ENCODE results near the gene KCNT1.

KCNT1 gene

DNA sequence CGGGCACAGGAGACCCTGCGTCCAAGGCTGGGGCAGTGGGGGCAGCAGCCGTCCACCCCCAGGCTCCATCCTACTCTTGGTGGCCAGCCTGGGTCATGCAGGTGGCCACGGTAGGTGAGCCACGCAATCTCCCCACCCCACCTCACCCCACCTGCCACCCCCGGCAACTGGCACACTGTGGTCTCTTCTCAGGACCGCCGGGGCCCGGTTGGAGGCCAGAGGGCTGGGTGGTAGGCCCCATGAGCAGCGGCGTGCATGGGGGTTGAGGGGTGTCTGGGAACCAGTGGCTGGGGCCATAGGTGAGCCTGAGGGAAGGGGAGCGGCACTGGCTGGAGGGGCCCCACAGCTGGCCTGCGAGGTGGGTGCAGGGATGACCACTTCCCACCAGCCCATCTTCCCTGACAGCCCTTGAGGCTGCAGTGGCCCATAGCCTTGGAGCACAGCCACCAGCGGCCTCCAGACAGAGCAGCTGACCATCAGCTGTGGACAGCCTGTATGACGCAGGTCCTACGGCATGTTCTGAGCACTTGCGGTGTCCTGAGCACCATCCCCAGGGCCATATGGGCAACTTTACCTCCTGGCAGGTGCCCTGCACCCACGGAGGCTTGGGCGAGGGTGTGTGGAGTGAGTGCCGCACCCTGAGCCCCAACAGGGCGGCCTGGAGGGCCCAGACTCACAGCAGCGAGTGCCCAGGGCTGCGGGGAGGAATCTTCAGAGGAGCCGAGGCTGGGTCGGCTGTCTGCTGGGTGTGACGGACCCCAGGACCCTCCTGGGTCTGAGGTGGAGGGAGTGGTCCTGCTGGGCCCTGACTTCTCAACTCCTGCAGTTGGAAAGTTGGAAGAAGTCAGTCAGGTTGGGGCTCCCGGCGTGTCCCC, 47.4 kb downstream of the KCNT1 start:
- no peak for DNase-seq

DNA sequence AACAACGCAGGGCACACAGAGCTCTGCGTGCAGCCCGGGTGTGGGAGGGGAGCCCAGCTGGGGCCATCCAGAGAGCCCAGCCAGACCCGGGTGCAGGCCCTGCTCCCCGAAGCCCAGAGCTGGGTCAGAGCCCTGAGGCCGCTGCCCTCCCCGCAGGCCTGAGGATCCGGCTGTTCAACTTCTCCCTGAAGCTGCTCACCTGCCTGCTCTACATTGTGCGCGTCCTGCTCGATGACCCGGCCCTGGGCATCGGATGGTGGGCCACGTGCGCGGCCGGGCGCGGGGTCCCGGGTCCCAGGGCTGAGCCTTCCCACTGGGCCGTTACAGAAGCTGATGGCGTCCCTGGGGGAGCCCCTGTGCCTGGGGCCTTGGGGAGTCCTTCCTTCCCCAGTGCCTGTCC, 48.8 kb downstream of the KCNT1 start:
- DNase-seq: no peak

DNA sequence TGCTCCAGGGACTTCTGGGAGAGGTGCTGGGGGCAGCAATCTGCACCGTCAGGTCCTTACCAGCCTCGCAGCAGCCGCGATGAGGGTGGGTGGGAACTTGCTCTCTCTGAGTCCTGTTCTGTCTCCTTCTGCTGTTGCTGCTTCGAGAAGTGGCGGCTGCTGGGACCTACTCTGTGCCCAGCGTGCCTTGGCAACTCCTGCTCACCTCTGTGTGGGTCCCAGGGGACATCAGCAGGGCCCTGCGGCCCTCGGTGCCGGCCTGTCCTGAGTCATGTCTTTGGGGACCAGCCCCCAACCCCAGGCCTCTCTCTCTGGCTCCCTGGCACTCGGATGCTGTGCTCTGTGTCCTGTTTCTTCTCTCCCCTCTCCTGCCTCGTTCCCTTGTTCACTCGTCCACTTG, 49.5 kb downstream of the KCNT1 start:
- DNase-seq: no peak

DNA sequence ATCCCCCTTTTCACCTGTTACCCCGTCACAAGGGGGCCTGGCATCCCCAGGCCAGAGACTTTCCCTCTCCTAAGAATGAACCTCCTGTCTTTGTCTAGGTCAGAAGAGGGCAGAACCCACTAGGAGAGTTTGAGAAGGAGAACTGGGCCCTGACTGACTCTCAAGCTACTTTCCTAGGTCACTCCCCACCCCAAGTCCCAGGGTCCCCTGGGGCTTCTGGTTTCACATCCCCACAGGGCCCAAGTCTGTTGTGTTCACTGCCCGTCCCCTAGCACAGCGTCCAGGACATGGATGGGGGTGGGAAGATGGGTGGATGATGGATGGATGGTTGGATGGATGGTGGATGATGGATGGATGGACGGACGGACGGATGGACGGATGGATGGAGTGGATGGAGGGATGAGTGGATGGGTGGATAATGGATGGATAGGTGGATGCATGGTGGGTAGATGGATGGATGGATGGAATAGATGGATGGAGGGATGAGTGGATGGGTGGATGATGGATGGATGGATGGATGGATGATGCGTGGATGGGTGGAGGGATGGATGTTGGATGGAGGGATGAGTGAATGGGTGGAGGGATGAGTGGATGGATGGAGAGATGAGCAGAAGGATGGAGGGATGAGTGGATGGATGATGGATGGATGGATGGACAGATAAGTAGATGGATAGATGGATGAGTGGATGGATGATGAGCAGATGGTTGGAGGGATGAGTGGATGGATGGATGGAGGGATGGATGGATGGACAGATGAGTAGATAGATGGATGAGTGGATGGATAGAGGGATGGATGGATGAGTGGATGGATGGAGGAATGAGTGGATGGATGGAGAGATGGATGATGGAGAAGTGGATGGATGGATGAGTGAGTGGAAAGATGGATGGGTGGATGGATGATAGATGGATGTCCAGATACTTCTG, 50.6 kb downstream of the KCNT1 start:
- DNase-seq: no peak

DNA sequence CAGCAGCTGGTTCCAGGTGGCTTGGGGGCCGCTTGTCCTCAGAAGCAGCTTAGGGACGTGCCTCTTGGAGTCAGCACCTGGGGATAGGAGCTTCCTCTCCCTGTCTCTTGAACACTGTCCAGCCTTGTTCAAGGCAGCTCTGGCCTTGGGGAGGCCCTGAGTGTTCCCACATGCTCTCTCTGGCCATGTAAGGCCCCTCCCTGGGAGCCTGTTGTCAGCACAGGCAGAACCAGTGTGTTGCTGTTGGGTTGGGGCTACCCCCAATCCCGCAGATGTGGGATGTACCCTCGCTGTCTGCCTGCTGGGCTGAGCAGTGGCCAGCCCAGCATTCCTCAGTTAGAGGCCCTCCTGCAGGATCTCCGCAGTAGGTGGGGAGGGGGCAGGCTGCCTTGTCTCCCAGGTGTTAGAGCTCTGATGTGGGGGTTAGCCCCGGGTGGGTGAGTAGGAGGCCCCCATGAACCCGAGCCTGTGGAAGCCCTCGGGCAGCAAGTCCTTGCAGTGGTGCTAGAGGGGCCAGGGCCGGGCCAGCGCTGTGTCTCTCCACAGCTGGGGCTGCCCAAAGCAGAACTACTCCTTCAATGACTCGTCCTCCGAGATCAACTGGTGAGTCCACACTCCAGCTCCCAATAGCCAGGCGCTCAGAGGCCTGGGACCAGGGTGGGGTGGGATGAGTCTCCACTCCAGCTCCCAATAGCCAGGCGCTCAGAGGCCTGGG, 51.6 kb downstream of the KCNT1 start:
- no peak for DNase-seq

DNA sequence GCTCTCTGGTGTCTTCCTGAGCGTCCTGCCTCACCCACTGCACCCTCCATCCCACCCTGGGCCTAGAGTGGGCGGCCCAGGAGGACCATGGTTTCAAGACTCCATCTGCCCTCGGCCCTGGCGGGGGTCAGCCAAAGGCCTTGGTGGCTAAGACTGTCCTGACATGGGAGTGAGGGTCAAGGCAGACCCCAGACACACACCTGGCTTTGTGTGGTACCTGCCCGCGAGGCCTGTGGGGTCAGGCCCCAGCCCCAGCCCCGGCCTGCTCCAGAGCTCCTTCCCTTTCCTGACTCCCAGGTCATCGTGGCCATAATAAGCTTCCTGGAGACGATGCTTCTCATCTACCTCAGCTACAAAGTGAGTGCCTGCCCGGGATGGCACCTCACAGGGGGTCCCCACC, 54.6 kb downstream of the KCNT1 start:
- DNase-seq: no peak

DNA sequence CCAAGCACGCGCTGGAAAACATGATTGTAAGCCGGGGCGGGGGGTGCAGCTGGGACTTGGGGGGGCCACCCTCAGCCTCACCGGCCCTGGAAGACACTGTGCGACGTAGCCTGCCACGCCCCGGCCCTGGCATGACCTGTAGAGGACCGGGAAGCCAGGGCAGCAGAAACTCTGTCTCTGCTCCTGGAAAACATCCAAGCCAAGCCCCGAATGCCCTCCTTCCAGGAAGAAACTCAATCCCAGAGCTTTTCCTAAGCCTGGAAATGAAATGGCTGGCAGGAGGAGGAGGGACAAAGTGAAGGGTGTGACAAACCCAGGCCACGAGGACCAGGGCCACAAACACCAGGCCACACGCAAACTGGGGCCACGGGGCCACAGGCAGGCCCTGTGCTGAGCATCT, 55.4 kb downstream of the KCNT1 start:
- DNase-seq: no peak

DNA sequence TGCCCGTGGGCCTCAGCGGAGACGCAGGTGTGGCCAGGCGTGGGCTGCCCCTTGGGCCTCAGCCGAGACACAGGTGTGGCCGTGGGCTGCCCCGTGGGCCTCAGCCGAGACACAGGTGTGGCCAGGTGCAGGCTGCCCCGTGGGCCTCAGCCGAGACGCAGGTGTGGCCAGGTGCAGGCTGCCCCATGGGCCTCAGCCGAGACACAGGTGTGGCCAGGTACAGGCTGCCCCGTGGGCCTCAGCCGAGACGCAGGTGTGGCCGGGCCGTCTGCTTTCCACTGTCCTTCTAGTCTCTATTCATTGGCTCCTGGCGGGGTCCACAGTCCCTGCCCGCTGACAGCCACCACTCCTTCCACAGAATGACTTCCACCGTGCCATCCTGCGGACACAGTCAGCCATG, 56.1 kb downstream of the KCNT1 start:
- DNase-seq: no peak

DNA sequence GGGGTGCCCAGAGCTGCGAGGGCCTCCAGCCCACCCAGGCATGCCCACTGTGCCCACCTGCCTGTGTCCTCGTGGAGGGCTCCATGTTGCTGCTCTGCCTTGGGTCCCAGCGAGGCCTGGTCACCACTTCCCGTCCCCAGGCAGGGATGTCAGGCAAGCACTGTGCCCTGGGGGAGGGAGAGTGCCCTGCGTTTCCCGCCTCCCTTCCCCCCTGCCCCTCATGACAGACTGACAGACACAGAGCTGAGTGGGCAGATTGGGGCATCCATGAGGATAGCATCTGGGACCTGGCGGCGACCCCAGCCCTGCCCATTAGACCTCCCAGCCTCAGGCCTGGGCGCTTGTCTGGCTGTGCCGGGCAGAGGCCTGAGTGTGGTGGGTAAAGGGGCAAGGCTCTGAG, 56.9 kb downstream of the KCNT1 start:
- DNase-seq: no peak

DNA sequence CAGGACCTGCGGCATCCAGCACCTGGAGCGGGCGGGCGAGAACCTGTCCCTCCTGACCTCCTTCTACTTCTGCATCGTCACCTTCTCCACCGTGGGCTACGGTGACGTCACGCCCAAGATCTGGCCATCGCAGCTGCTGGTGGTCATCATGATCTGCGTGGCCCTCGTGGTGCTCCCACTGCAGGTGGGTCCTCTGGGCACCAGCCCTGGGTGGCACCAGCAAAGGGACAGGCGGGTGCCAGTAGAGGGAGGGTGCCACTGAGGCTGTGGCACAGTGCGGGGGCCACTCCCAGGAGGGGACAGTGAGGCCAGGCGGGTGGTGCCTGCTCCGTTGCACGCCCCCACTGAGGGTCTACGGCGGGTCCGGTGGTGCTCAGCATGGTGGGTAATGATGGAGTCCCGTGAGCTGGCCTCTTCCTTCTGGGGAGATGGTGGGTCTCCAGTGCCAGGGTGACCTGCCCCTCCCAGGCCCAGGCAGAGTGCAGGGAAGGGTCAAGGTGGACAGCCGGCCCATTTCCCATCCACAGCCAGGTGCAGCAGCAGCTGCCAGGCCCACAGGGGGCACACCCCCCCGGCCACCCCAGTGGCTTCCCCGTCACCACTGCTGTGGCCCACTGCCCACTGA, 57.8 kb downstream of the KCNT1 start:
- DNase-seq: no peak

DNA sequence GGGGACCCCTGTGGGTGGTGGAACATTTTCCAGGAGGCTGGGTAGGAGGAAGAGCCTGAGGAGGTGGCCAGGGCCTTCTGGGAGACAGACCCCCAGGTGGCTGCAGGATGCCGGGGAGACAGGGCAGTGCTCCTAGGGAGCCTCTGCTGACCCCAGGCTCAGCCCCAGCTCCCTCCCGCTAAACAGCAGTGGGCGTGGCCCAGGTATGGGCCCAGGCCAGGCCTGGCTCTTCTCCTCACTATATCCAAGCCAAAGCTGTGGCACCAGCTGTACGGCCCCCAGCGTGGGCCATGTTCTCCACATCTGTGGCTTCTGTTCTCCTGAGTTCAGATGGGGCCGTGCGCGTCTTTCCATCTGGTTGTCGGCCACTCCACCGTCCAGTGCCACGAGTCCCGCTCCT, 58.5 kb downstream of the KCNT1 start:
- DNase-seq: no peak

DNA sequence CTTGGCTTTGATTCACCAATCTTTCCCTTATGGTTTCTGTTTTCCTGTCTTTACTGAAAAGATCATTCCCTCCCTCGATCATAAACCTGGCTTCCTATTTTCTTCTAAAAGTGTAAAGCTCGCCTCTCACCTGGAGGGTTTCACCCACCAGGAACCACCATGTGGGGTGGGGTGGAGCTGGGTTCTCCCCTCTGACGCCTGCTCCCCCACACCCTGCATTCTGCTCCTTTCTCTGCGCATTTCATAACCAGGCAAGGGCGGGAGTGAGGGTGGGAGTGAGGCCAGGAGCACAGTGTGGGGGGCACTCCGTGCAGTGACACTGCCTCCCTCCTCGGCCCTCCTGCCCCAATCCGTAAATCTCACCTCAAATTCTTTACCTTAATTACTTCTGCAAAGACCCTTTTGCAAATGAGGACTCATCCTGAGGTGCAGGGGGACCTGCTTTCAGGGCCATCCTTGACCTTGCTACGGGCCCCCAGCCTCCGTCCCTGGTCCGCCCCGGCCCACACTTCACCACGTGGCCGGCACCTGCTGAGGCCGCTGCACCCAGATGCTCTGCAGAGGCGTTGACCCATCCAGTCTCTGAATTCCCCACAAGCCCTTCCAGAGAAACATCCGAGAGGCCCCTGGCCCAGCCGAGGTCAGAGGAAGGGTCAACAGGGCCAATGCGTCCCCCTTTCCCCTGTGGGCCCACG, 59.3 kb downstream of the KCNT1 start:
- DNase-seq: no peak

DNA sequence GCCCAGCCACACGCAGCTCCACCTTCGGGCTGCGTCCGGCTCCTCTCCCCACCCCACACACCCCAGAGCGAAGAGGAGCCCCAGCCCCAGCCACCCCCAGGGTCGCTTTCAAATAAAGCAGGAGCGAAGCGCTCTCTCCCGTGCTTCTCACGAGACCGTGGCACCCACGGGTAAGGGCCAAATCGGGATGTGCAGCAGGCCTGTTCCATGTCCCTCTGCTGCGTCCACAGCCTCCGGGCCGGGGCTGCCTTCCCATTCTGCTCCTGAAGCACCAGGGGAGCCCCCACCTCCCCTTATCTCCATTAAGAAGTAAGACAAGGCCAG, 59.8 kb downstream of the KCNT1 start:
- DNase-seq: no peak

DNA sequence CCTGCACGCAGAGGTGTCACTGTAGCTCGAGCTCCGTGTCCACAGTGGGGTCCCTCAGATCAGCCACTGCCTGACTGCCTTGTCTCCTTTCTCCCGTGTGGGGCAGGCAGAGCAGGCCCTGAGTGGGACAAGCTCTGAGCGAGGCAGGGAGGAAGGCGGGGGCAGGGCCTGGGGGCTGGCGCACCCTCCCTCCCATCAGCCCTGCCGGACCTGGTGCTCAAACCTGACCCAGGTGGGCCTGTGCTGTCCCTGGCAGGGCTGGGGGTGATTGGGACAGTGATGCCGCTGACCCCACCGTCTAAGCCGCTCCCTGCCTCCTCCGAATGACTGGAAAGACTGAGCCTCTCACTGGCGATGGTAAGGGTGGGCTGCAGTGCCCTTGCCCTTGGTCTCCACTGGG, 60.9 kb downstream of the KCNT1 start:
- DNase-seq: no peak

DNA sequence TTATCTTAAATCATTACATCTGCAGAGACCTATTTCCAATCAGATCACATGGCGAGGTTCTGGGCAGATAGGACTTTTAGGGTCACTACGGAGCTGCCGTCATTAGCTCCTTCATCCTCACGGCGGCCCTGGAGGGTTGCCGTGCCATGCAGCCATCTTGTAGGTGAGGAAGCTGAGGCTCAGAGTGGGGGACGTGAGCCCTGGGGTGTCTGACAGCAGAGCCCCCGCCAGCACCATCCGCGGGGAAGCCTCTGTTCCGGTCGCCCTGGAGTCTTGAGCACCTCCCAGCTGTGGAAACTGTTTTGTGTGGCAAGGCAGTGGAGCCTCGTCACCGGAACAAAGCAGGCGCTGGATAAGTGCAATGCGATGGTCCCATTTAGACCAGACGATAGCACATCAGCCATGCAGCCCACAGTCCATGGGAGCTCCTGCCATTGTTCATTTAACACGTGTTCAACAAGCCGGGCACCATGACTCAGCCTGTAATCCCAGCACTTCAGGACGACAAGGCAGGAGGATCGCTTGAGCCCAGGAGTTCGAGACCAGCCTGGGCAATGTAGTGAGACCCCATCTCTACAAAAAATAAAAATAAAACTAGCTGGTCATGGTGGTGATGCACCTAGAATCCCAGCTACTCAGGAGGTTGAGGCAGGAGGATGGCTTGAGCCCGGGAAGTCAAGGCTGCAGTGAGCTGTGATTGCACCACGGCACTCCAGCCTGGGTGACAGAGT, 61.9 kb downstream of the KCNT1 start:
- no peak for DNase-seq

DNA sequence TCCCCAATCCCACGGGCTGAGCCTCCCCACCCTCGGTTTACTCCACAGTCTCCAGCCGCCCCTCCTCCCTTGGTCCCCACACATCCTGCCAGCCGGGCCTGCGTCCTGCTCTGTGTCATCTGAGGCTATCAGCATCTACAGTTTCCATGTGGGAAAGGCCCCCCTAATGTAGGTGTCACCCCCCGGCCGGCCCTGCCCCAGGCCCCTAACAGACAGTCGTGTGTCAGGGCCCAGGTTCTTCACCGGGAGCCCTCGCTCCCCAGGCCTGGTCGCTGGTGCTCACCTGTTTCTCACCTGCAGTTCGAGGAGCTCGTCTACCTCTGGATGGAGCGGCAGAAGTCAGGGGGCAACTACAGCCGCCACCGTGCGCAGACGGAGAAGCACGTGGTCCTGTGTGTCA, 62.7 kb downstream of the KCNT1 start:
- DNase-seq: no peak

DNA sequence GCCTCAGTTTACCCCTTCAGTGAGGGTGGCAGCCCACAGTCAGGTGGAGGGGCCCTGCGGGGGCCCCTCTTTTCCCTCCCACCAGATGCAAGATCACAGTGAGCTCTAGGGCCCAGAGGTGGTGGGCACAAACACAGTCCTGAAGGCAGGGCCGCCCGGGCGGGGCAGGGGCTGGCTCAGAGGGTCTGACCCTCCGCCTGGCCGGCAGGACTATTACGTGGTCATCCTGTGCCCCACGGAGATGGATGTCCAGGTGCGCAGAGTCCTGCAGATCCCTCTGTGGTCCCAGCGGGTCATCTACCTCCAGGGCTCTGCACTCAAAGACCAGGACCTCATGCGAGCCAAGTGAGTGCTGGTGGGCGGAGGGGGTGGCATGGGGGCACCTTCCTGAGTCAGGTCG, 63.4 kb downstream of the KCNT1 start:
- no peak for DNase-seq

DNA sequence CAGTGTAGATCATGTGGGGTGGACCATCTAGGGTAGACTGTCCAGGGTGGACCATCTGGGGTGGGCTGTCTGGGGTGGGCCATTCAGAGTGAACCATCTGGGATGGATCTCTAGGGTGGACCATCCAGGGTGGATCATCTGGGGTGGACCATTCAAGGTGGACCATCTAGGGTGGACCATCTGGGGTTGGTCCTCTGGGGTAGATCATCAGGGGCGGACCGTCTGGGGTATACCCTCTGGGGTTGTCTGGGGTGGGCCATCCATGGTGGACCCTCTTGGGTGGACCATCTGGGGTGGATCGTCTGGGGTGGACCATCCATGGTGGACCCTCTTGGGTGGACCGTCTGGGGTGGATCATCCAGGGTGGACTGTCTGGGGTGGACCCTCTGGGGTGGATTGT, 64.3 kb downstream of the KCNT1 start:
- no peak for DNase-seq

DNA sequence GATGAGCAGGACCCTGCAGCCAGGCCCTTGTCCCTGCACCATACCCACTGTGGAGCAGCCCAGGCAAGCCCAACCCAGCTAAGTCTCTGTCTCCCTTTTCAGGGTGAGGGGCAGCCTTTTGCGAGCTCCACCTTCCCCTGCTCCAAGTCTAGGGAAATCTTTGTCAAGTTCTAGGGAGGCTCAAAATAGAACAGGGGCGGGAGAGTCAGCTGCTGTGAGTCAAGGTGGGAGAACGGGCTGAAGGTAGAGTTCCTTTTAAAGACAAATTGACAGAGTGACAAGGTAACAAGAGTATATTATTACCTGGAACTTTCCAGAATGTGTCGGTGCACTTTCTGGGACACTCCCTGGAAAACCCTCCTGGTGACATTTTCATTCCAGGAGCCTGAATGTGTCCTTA, 64.7 kb downstream of the KCNT1 start:
- DNase-seq: no peak

DNA sequence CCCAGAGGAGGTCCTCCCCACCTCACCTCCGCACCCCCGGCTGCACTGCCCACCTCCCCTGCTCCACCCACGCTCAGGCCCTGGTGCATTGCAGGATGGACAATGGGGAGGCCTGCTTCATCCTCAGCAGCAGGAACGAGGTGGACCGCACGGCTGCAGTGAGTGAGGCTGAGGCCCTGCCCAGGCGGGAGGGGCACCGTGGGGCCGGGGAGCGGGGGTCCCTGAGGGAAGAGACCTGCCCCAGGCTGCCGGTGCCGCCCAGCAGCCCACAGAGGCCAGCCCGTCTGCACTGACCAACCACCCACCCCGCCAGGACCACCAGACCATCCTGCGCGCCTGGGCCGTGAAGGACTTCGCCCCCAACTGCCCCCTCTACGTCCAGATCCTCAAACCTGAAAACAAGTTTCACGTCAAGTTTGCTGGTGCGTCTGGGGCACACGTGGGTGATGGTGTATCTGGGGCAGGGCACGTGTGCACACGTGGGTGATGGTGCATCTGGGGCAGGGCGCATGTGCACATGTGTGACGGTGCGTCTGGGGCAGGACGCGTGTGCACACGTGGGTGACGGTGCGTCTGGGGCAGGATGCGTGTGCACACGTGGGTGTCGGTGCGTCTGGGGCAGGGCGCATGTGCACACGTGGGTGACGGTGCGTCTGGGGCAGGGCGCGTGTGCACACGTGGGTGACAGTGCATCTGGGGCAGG, 66.7 kb downstream of the KCNT1 start:
- DNase-seq: no peak
